ENCODE data around the gene OXER1. TPM values are rescaled to one million over a fixed set of nuclear protein-coding genes. Genes with fewer than 3 reads are reported as not detected.

The OXER1 gene
- polyA plus RNA-seq, 2 of the 4 experiments (the other 2 are of a cell fraction) = not detected

GRCh38 chr2:42744545-42745082, 19.3 kb downstream of the OXER1 start (continued):
- TF ChIP-seq EHMT2 (IDR thresholded peaks at IDR 0.05; ENCODE audit: low read depth) (no peak), SREBF2 (IDR thresholded peaks at IDR 0.05) (no peak), E2F6 (IDR thresholded peaks at IDR 0.05; ENCODE audit: borderline replicate concordance, low read depth) (no peak)

GRCh38 chr2:42743659-42743990, 20.3 kb downstream of the OXER1 start:
- Histone ChIP-seq H3K4me3 (no peak overlapping the region), H3K27ac (no peak overlapping the region), H3K4me2 (no peak overlapping the region), H3K4me1 (no peaks in the 10 kb centered on the region), H3K9me3 (no peaks in the 10 kb centered on the region)
- ChIA-PET CTCF (no interaction called here), POLR2A (no interaction called here)
- DNase-seq (ENCODE audit: low read depth in 1 of 2, low spot score in 1 of 2) (no peak), ATAC-seq (no peak), FAIRE-seq (no peak)
- no peak for TF ChIP-seq JUN (IDR thresholded peaks at IDR 0.05)
- WGBS (ENCODE audit: missing lambda C conversion rate) = 57% methylated on average over 1 of the region's 1 CpG

GRCh38 chr2:42742740-42743658, 20.9 kb downstream of the OXER1 start:
- Histone ChIP-seq H3K27ac (no peak overlapping the region), H3K4me2 (no peak overlapping the region), H3K4me3 (no peak overlapping the region), H3K4me1 (no peaks in the 10 kb centered on the region), H3K9me3 (no peaks in the 10 kb centered on the region)
- no peak for FAIRE-seq
- no peak for TF ChIP-seq ESRRA (IDR thresholded peaks at IDR 0.05; ENCODE audit: borderline replicate concordance, low read length)
- WGBS (ENCODE audit: missing lambda C conversion rate) = 59% methylated on average over 2 of the region's 2 CpGs
- DNase-seq (ENCODE audit: low read depth in 1 of 2, low spot score in 1 of 2) = no peak
- ATAC-seq = peak in 1 of 2 experiments; percentile 73; a peak in 3 of 6 replicates
- CTCF ChIA-PET = interaction anchor here (0.6 to 0.7 kb wide), 2 partner anchors 67 to 1185 kb away, joined by 3 read pairs; no protein-coding TSS in a partner anchor
- POLR2A ChIA-PET = no interaction called here

- Histone ChIP-seq H3K9me3 (no peaks in the 10 kb centered on the region), H3K4me3 (no peak overlapping the region), H3K4me1 (no peaks in the 10 kb centered on the region), H3K4me2 (no peak overlapping the region), H3K27ac (no peak overlapping the region)
- TF ChIP-seq ZSCAN20 (CRISPR knock-in tag; IDR thresholded peaks at IDR 0.05) (no peak), POLR2A (IDR thresholded peaks at IDR 0.05; ENCODE audit: low read length) (no peak), RCOR1 (IDR thresholded peaks at IDR 0.05; ENCODE audit: low read depth, low read length) (no peak), MAZ (IDR thresholded peaks at IDR 0.05; ENCODE audit: borderline replicate concordance, low read depth, low read length) (no peak)
- POLR2A ChIA-PET = no interaction called here
- FAIRE-seq (peak; percentile 18), ATAC-seq (no peak), DNase-seq (ENCODE audit: low read depth in 1 of 2, low spot score in 1 of 2) (no peak)
- WGBS (ENCODE audit: missing lambda C conversion rate) = 92% methylated on average over 3 of the region's 3 CpGs
- CTCF ChIA-PET = interaction anchor here (0.7 kb wide), 1 partner anchor 243 kb away, joined by 3 read pairs; no protein-coding TSS in a partner anchor
Observed at GRCh38 chr2:42741140-42741539, 22.8 kb downstream of the OXER1 start.

DNA sequence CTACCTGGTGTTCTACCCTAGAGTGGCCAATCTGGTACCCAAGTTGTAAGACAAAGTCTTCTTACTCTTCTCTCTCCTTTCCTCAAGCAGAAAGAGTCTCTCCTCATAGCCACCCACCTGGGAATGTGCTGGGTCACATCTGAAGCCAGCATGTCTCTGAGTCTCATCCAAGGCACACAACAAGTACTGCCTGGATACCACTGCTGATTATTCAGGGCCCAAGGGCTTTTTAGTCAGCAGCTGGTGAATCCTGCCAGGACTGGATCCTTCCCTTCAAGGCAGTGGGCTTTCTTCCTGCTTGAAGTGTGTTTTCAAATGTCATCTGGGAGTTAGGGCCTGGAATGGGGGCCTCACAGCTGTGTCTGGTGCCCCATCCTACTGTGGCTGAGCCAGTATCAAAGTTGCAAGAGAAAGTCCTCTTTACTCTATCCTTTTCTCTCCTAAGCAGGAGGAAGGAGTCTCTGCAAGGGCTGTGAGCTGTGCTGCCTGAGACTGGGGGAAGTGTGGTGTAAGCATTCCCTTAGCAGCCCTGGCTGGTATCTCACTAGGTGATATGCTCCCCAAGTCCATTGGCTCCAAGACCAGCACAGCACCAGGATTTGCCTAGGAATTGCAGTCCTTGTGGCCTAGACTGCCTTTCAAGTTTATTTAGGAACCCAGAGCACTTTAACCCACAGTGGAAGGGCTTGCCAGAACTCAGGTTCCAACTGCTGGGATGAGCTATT, 27.2 kb downstream of the OXER1 start:
- DNase-seq (ENCODE audit: low read depth in 1 of 2, low spot score in 1 of 2) (no peak), ATAC-seq (no peak; a peak in 1 of 6 replicates), FAIRE-seq (no peak)
- TF ChIP-seq HOXB13 (CRISPR knock-in tag; IDR thresholded peaks at IDR 0.05; ENCODE audit: low read depth) (no peak), ZC3H11A (IDR thresholded peaks at IDR 0.05) (no peak), TFCP2L1 (CRISPR knock-in tag; IDR thresholded peaks at IDR 0.05) (no peak), JUN (IDR thresholded peaks at IDR 0.05) (no peak), TP53 (CRISPR knock-in tag; IDR thresholded peaks at IDR 0.05) (no peak), SREBF2 (IDR thresholded peaks at IDR 0.05) (no peak)
- TF ChIP-seq, protein P1, sequence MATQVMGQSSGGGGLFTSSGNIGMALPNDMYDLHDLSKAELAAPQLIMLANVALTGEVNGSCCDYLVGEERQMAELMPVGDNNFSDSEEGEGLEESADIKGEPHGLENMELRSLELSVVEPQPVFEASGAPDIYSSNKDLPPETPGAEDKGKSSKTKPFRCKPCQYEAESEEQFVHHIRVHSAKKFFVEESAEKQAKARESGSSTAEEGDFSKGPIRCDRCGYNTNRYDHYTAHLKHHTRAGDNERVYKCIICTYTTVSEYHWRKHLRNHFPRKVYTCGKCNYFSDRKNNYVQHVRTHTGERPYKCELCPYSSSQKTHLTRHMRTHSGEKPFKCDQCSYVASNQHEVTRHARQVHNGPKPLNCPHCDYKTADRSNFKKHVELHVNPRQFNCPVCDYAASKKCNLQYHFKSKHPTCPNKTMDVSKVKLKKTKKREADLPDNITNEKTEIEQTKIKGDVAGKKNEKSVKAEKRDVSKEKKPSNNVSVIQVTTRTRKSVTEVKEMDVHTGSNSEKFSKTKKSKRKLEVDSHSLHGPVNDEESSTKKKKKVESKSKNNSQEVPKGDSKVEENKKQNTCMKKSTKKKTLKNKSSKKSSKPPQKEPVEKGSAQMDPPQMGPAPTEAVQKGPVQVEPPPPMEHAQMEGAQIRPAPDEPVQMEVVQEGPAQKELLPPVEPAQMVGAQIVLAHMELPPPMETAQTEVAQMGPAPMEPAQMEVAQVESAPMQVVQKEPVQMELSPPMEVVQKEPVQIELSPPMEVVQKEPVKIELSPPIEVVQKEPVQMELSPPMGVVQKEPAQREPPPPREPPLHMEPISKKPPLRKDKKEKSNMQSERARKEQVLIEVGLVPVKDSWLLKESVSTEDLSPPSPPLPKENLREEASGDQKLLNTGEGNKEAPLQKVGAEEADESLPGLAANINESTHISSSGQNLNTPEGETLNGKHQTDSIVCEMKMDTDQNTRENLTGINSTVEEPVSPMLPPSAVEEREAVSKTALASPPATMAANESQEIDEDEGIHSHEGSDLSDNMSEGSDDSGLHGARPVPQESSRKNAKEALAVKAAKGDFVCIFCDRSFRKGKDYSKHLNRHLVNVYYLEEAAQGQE (IDR thresholded peaks at IDR 0.05) = no peak
- Histone ChIP-seq H3K4me3 (no peak overlapping the region), H3K9me3 (no peaks in the 10 kb centered on the region), H3K4me1 (no peaks in the 10 kb centered on the region), H3K27ac (no peak overlapping the region), H3K4me2 (no peak overlapping the region)
- POLR2A ChIA-PET = no interaction called here
- CTCF ChIA-PET = interaction anchor here (0.8 kb wide), 1 partner anchor 12 kb away, joined by 3 read pairs; no protein-coding TSS in a partner anchor
